ENCODE results near the gene CPHXL.

The CPHXL gene

DNA sequence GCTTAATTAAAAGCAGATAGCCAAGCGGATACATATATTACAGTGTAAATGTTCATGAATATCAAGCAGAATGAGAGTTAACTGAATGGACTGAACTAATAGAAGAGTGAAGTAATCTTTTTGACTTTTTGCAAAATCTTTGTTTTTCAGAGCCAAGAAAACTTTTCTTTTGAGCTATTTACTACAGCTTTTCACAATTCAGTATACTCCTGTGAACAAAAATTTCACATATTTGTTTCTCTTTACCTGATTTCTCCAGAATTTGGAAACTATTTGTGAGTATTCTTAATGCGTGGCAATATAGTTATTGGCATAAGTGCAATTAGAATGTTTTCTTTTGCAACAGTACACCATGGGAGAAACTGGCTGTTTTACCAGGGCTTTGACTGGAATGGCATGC, 15.9 kb downstream of the CPHXL start:
- no peak for DNase-seq (ENCODE audit: low read depth)

DNA sequence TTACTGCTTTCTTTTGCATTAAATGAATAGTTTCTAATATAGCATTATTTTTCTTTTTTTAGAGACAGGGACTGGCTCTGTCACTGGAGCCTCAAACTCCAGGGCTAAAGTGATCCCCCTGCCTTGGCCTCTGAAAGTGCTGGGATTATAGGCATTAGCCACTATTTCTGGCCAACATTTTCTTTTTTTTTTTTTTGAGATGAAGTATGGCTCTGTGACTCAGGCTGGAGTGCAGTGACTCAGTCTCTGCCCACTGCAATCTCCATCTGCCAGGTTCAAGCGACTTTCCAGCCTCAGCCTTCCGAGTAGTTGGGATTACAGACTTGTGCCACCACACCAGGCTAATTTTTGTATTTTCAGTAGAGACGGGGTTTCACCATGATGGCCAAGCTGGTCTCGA, 23.0 kb downstream of the CPHXL start:
- DNase-seq (ENCODE audit: low read depth): no peak
- H3K4me3 ChIP-seq (ENCODE audit: low read depth, low read length): no peak overlapping the region

More for the DNA sequence above, 15.9 kb downstream of the CPHXL start:
- H3K4me3 ChIP-seq (ENCODE audit: low read depth, low read length): no peak overlapping the region

DNA sequence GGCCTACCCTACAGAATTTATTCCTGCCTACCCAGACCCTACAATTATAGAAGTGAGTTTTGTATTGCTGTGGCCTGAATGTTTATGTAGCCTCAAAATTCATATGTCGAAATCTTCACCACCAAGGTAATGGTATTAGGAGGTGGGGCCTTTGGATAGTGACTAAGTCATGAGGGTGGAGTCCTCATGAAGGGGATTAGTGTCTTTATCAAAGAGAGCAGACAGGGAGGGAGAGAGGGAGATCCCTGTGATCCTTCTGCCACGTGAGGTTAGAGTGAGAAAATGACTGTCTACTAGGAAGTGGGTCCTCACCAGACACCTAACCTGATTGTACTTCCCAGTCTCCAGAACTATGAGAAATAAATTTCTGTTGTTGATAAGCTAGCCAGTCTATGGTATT, 24.0 kb downstream of the CPHXL start:
- no peak for DNase-seq (ENCODE audit: low read depth)

DNA sequence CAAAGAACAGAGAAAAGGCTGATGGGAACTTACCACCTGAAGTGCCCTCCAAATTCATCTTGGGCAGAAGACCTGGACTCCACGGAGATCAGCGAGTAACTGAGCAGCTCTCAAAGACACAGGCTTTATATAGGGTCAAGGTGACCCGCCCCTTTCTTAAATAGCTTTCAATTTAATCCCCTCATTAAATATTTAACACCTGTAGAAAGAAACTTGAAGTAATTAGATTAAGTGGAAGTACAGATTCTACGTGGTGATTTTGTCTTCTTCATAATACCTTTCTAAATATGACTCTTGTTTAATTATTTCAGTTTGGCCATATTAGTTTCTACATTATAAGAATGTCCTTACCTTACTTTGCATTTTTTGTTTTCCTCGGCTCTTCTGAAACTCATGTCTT, 24.9 kb downstream of the CPHXL start, which contains the start of gene DUXB:
Gene DUXB (minus strand): TSS at position 101 of the 400 bp plus-strand sequence. CDS start 43 bp downstream, at position 58.
- DNase-seq (ENCODE audit: low read depth): no peak
- H3K4me3 ChIP-seq (ENCODE audit: low read depth, low read length): no peak within 1 kb of the TSS

More for the DNA sequence above, 24.0 kb downstream of the CPHXL start:
- no peak overlapping the region for H3K4me3 ChIP-seq (ENCODE audit: low read depth, low read length)

DNA sequence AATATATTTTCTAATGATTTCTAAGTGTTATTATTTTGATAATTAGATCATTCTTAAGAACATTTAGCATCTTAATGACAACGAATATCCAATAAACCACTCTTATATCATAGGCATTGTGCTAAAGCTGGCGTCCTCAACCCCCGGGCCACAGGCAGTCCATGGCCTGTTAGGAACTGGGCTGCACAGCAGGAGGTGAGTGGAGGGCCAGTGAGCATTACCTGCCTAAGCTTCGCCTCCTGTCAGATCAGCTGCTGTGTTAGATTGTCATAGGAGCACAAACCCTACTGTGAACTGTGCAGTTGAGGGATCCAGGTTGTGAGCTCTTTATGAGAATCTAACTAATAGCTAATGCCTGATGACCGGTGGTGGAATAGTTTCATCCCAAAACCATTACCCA, 28.7 kb downstream of the CPHXL start:
- DNase-seq (ENCODE audit: low read depth): no peak
- H3K4me3 ChIP-seq (ENCODE audit: low read depth, low read length): no peak overlapping the region

DNA sequence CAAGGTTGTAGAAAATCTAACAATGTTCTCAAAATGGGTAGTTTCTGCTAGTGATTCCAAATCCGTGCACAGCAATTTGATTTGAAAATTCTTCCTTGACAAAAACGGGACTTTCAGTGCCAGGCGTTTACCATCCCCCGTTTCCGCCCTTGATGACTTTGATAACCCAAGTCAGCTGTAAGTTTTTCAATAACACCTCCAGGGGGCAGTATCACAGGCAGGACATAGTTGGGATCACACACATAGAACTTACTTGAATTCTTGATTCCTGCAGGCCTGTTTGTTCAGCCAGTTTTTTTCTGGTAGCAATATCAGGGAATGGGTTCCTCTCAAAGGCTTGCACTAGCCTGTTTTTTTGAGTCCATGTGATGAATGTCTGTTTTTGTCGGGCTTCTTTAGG, 30.6 kb downstream of the CPHXL start:
- DNase-seq (ENCODE audit: low read depth): no peak
- no peak overlapping the region for H3K4me3 ChIP-seq (ENCODE audit: low read depth, low read length)

DNA sequence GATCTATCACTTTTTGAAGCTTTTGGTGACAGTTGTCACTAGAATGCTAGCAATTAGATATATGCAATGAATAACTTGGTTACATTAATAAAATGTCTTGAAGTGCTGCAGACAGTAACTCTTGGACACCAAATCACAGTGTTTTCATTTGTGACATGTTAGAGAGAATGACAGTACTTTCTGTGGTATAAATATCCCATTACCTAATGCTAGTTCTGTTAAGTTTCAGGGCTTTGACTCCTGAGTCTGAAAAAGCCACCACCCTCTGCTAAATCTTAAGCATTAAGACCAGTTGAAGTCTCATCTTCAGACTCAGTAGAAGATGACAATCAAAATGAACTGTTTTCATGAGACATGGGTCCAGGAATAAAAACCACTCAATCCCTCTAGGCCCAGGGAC, 38.9 kb downstream of the CPHXL start:
- no peak overlapping the region for H3K4me3 ChIP-seq (ENCODE audit: low read depth, low read length)
- DNase-seq (ENCODE audit: low read depth): no peak

DNA sequence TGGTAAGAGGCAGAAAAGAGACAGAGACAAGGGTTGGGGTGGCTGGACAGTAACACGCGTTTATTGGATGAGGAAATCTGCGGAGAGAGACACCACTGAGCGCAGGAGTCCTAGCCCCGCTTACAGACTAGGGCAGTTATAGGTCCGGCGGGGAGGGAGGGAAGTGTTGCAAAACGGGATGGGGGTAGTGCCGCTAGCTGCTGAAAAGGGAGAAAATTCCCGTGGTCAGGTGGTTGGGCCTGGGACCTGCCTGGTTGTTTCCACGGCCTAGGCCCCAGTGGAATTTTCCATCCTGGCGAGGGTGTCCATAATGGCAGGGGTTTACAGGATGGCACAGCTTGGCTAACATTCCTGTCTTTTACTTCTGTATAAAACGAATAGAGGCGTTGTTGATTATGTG, 44.0 kb downstream of the CPHXL start:
- H3K4me3 ChIP-seq (ENCODE audit: low read depth, low read length): no peak overlapping the region
- no peak for DNase-seq (ENCODE audit: low read depth)

DNA sequence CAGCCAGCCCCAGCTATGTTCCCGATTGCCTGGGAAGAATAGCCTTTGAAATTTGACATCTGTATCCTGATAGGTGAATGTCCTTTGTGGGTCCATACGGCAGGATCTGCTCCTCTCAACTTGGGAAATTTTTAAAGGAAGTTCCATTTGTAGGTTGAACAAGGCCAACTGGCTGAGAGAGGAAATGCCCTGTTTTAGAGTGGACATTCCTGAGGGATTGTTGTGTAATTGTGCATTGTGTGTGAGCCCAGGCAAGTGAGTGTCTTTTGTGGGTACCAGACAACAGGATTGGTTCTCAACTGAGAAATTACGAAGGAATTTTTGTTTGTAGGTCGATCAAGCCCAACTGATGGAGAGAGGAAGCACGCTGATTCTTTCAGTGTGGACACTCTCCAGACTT, 46.9 kb downstream of the CPHXL start:
- DNase-seq (ENCODE audit: low read depth): no peak
- no peak overlapping the region for H3K4me3 ChIP-seq (ENCODE audit: low read depth, low read length)

DNA sequence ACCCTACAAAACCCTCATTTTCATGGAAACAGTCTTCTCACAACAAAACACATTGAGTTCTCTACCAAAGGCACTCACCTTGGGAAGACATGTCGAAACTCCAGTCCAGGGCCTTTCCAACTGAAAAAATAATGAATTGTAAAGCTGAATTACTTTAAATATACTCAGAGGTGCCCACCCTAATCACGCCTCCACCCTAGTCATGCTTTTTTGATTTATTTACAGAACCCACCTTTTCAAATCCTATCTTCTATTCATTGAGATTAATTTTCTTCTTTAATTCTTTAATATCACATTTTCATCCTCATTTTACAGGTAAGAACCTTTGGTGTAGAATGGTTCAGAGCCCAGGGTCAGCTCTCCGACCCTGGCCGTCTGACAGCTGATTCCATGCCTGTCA, 49.4 kb downstream of the CPHXL start, which contains the start of gene CPHXL2:
Gene CPHXL2 (minus strand): TSS at position 101 of the 400 bp plus-strand sequence. CDS start 10 bp downstream, at position 91.
- DNase-seq (ENCODE audit: low read depth): no peak
- H3K4me3 ChIP-seq (ENCODE audit: low read depth, low read length): no peak within 1 kb of the TSS

DNA sequence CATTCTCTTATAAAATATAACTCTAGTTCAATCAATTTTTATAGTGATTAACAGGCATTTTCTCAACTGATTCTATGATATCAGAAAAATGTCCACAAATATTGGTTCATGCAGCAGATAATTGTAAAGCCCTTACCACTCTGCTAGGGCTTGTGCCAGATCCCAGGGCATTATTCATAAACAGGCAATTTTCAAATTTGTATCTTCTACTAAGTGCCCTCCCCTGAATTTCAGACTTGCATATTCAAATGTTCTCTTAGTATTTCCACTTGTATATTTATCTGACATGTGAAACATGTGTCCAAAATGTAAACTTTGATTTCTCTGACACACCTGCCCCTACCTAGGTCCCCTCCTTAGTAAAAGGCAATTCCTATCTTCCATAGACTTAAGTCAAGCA, 58.8 kb downstream of the CPHXL start:
- no peak for DNase-seq (ENCODE audit: low read depth)
- H3K4me3 ChIP-seq (ENCODE audit: low read depth, low read length): no peak overlapping the region

Measured in skeletal muscle cell (primary cell).